B cell (primary cell): ENCODE results near the gene COL21A1. TPM values are rescaled to one million over a fixed set of nuclear protein-coding genes. Genes with fewer than 3 reads are reported as not detected.

Experiments
- ATAC-seq: fragments of 200-7000 bp; cut with Tn5 transposase; one replicate; pipeline ENCODE4 v1.10.0; 2021; ENCODE audit warnings: low read depth, mild to moderate bottlenecking, moderate number of reproducible peaks, moderate library complexity
- CTCF ChIA-PET: fragments of 350-600 bp; sonication (Branson Sonifier 250); formaldehyde crosslinking; loops from one replicate; lab custom pipeline; 2021; ENCODE audit warnings: antibody characterized with exemption, inconsistent platforms; lab: Charles Lee
- POLR2A ChIA-PET: fragments of 350-600 bp; sonication (Branson Sonifier 250); formaldehyde crosslinking; loops from one replicate; lab custom pipeline; 2021; ENCODE audit warnings: antibody characterized with exemption; lab: Charles Lee
- DNase-seq: peaks from one replicate; pipeline ENCODE4 v3.0.0; 2013
- H2AFZ ChIP-seq: 2 replicates; pipeline ENCODE4 v1.6.1; 2012; ENCODE audit warnings: mild to moderate bottlenecking, low read depth, low read length; ENCODE audit not compliant: insufficient read depth, poor library complexity, severe bottlenecking
- H3K27ac ChIP-seq, 2 donors: 1 replicate in 1 of 2; 2 replicates in 1 of 2; pipeline ENCODE4 v1.5.1; 2012 to 2013; ENCODE audit warnings: low read length in 2 of 2, mild to moderate bottlenecking in 2 of 2, moderate library complexity in 1 of 2
- H3K27me3 ChIP-seq, 4 experiments: fragments of 200-600 bp in 1 of 4; sonication (generic) in 1 of 4; replicated peaks in 1 of 4; 1 replicate in 2 of 4; 2 replicates in 2 of 4; pipeline versions ENCODE4 v1.6.1 to v1.7.0; 2013 to 2016; ENCODE audit warnings: low read length in 3 of 4, mild to moderate bottlenecking in 2 of 4, mixed read lengths in 1 of 4, moderate library complexity in 1 of 4; ENCODE audit not compliant: insufficient read depth in 4 of 4, control insufficient read depth in 3 of 4; ENCODE audit errors: control extremely low read depth in 1 of 4
- H3K36me3 ChIP-seq, 2 experiments: replicated peaks in 1 of 2; 1 replicate in 1 of 2; 2 replicates in 1 of 2; pipeline versions ENCODE4 v1.6.1 to v1.7.1; 2013; ENCODE audit warnings: low read length in 1 of 2; ENCODE audit not compliant: insufficient read depth in 2 of 2, control insufficient read depth in 1 of 2; ENCODE audit errors: control extremely low read depth in 1 of 2, extremely low read depth in 1 of 2
- H3K4me1 ChIP-seq, 2 donors: fragments of 200-600 bp in 1 of 2; sonication (generic) in 1 of 2; 1 replicate in 1 of 2; 2 replicates in 1 of 2; pipeline versions ENCODE4 v1.5.1 to v1.6.1; 2013 to 2017; ENCODE audit warnings: low read length in 2 of 2; ENCODE audit not compliant: control insufficient read depth in 2 of 2, insufficient read depth in 2 of 2
- H3K4me2 ChIP-seq: replicated peaks from 2 replicates; pipeline ENCODE3; 2012; ENCODE audit warnings: mild to moderate bottlenecking, low read depth, low read length; ENCODE audit not compliant: poor library complexity, severe bottlenecking
- H3K4me3 ChIP-seq, 5 experiments: fragments of 200-600 bp in 1 of 5; sonication (generic) in 1 of 5; 1 replicate in 3 of 5; 2 replicates in 2 of 5; pipeline versions ENCODE4 v1.5.1 to v1.7.0; 2011 to 2016; ENCODE audit warnings: low read length in 4 of 5, mild to moderate bottlenecking in 4 of 5, low read depth in 2 of 5, control low read depth in 1 of 5, moderate library complexity in 1 of 5; ENCODE audit not compliant: insufficient read depth in 1 of 5; ENCODE audit errors: control extremely low read depth in 1 of 5, extremely low read depth in 1 of 5
- H3K79me2 ChIP-seq: fragments of 200-600 bp; sonication (generic); one replicate; pipeline ENCODE4 v1.6.0; 2016; ENCODE audit warnings: low read length; ENCODE audit not compliant: control insufficient read depth, insufficient read depth
- H3K9ac ChIP-seq: fragments of 200-600 bp; sonication (generic); 2 replicates; pipeline ENCODE4 v1.6.1; 2017; ENCODE audit warnings: mild to moderate bottlenecking, low read length, moderate library complexity
- H3K9me3 ChIP-seq, 3 donors: one replicate each; pipeline versions ENCODE4 v1.6.1 to v1.7.1; 2013; ENCODE audit warnings: low read length in 2 of 3; ENCODE audit not compliant: control insufficient read depth in 2 of 3, insufficient read depth in 1 of 3; ENCODE audit errors: control extremely low read depth in 1 of 3
- H4K20me1 ChIP-seq: 2 replicates; pipeline ENCODE4 v1.6.0; 2012; ENCODE audit warnings: mild to moderate bottlenecking, low read length; ENCODE audit not compliant: insufficient read depth, control insufficient read depth, poor library complexity, severe bottlenecking
- H3K27ac Mint-ChIP-seq: one replicate; pipeline ENCODE4 v1.8.0; 2021; ENCODE audit warnings: mixed read lengths
- H3K27me3 Mint-ChIP-seq: one replicate; pipeline ENCODE4 v1.8.0; 2021; ENCODE audit warnings: mixed read lengths
- H3K4me1 Mint-ChIP-seq: one replicate; pipeline ENCODE4 v1.8.0; 2021; ENCODE audit warnings: mixed read lengths
- H3K4me3 Mint-ChIP-seq: one replicate; pipeline ENCODE4 v1.8.0; 2021; ENCODE audit warnings: mixed read lengths
- H3K9me3 Mint-ChIP-seq: one replicate; pipeline ENCODE4 v1.8.0; 2022; ENCODE audit warnings: mixed read lengths; ENCODE audit not compliant: insufficient read depth
- CTCF ChIP-seq: fragments of 200-600 bp; IDR thresholded peaks from one replicate; pipeline ENCODE4 v1.8.0; 2022; ENCODE audit warnings: antibody characterized with exemption, mild to moderate bottlenecking
- EZH2 ChIP-seq: IDR thresholded peaks from 2 replicates; pipeline ENCODE4 v1.6.1; 2012; ENCODE audit warnings: borderline replicate concordance, low read depth, mild to moderate bottlenecking, moderate library complexity, low read length; ENCODE audit not compliant: insufficient read depth, poor library complexity, severe bottlenecking
- WGBS: methylation state at CpG from one replicate; pipeline ENCODE4 v1.1.5; 2013; ENCODE audit warnings: missing lambda C conversion rate; ENCODE audit not compliant: insufficient coverage; 5-methylcytosine and 5-hydroxymethylcytosine counted together
- intact Hi-C: fragments of 100-400 bp; cut with micrococcal nuclease; formaldehyde crosslinking; loops from one replicate; pipeline ENCODE4 v1.10.0; 2022
- polyA plus RNA-seq: library from polyadenylated mRNA; depleted of rRNA; stranded (reverse); fragments of >200 nt; gene quantifications from 2 replicates; pipeline ENCODE4 v1.2.3, GENCODE V29; 2012
- total RNA-seq, 2 donors: library from RNA; stranded (reverse); fragments of 120-200 nt in 1 of 2; gene quantifications; 1 replicate in 1 of 2; 2 replicates in 1 of 2; pipeline versions ENCODE4 v1.2.3 to v1.2.4, GENCODE V29; 2013 to 2022

Gene COL21A1
- total and polyA plus RNA-seq, 2 donors (not counting 1 experiment from before 2014, with no cell fraction given) = not detected

DNA sequence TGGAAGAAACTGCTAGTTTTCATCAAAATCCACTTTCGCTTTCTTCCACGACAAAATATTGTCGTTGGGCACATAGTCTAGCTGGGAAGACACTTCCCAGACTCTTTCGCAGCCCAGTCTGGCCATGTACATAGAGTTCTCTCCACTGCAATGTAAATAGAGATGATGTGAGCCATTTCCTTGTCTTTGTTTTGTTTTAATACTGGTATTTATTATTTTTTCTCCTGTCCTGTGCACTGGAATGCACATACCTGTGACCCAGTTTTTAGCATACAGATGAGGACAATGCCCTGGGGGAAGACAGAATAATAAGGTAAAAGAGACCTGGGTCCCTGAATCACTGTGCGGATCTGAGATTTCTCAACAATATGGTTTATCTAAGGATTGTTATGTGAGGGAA lies 222.4 kb downstream of the COL21A1 start:
- no peak overlapping the region for H3K4me3 Mint-ChIP-seq
- no peaks in the 10 kb centered on the region for H3K36me3 ChIP-seq
- H3K27me3 Mint-ChIP-seq = no peaks in the 10 kb centered on the region
- no peak overlapping the region for H3K9ac ChIP-seq
- H3K9me3 ChIP-seq = no peaks in the 10 kb centered on the region
- intact Hi-C loops = no loop called here
- H4K20me1 ChIP-seq = no peaks in the 10 kb centered on the region
- no peaks in the 10 kb centered on the region for H3K79me2 ChIP-seq
- POLR2A ChIA-PET = no interaction called here
- ATAC-seq (no peak), DNase-seq (no peak)
- no peaks in the 10 kb centered on the region for H3K9me3 Mint-ChIP-seq
- no peak overlapping the region for H3K4me2 ChIP-seq
- H3K27ac ChIP-seq = no peak overlapping the region
- H3K4me1 Mint-ChIP-seq = no peaks in the 10 kb centered on the region
- no peak overlapping the region for H3K4me3 ChIP-seq
- TF ChIP-seq CTCF = no peak
- TF ChIP-seq EZH2 = no peak
- no peaks in the 10 kb centered on the region for H3K4me1 ChIP-seq
- WGBS = no CpG with 5 or more reads among the region's 5 CpGs
- H3K27me3 ChIP-seq = no peaks in the 10 kb centered on the region
- H2AFZ ChIP-seq = no peak overlapping the region
- no peak overlapping the region for H3K27ac Mint-ChIP-seq
- CTCF ChIA-PET = no interaction called here

- no peak overlapping the region for H3K4me2 ChIP-seq
- H3K27me3 ChIP-seq = no peaks in the 10 kb centered on the region
- no peaks in the 10 kb centered on the region for H3K27me3 Mint-ChIP-seq
- no peak overlapping the region for H3K4me3 Mint-ChIP-seq
- no peak overlapping the region for H3K4me3 ChIP-seq
- 100% methylated on average over 1 of the region's 3 CpGs for WGBS
- intact Hi-C loops = no loop called here
- no peak overlapping the region for H3K9ac ChIP-seq
- H3K4me1 Mint-ChIP-seq = no peaks in the 10 kb centered on the region
- DNase-seq (no peak), ATAC-seq (no peak)
- CTCF ChIA-PET = no interaction called here
- H3K27ac Mint-ChIP-seq = no peak overlapping the region
- H3K9me3 Mint-ChIP-seq = no peaks in the 10 kb centered on the region
- H4K20me1 ChIP-seq = no peaks in the 10 kb centered on the region
- no peak overlapping the region for H2AFZ ChIP-seq
- no peaks in the 10 kb centered on the region for H3K9me3 ChIP-seq
- no peak overlapping the region for H3K27ac ChIP-seq
- POLR2A ChIA-PET = no interaction called here
- no peaks in the 10 kb centered on the region for H3K4me1 ChIP-seq
- no peaks in the 10 kb centered on the region for H3K36me3 ChIP-seq
- H3K79me2 ChIP-seq = no peaks in the 10 kb centered on the region
- TF ChIP-seq CTCF (no peak), EZH2 (no peak)
Measured at GRCh38 chr6:56023829-56024228, 223.6 kb downstream of the COL21A1 start.
